IPS DF 19.7 (cell line): Measurements from ENCODE around the gene SPRY1.

Experiments
- DNase-seq: peaks from one replicate; pipeline ENCODE4 v3.0.0-alpha.2; 2013; ENCODE audit warnings: low read depth, low spot score

The SPRY1 gene

GRCh38 chr4:123443401-123444289 is 47.0 kb downstream of the SPRY1 start:
- DNase-seq: no peak

- peak; percentile 77 for DNase-seq
These were observed 47.7 kb downstream of the SPRY1 start for GRCh38 chr4:123444290-123444731.

DNA sequence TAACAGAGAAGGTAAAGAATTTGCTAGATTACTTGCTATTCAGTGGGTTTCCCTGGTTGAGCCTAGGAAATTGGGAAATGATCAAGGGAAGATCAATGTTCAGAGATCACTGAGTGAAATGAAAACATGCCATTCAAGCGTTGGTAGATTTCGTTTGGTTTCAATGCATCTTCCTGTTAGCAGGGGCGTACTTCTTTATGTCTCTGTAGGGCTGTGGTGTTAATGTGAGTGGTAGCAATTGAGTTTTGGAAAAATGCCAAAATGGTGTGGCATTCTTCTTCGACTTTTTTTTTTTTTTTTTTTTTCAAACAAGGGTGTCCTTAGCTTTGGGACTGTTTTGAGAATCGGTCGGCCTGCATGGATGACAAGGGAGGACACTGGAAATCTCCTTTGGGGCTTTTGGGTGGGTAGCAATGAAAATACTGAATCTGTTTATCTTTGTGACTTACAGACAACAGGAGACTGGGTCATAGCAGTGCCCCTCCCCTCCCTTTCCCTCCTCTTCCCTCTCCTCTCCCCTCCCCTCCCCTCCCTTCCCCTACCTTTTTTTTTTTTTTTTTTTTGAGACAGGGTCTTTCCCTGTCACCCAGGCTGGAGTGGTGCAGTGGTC is 50.4 kb downstream of the SPRY1 start:
- DNase-seq: no peak

DNA sequence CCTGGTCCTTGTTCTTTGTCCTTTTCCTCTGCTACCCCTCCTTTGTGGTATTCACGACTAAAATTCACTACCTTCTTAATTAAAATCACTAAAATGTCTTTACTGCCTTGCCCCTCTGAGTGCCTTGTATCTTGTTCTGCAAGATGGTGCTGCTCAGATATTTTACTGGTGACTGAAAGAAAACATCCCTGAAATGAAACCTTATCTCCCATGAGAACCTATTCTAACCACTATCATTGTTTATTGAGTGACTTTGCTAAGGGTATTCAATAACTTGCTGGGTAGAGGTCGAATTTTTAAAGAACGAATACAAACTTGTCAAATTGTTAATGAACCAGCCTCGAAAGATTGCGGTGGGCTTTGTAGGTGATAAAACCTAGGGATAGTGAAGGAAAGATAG is 52.8 kb downstream of the SPRY1 start:
- DNase-seq: no peak

- no peak for DNase-seq
These were observed 53.2 kb downstream of the SPRY1 start for GRCh38 chr4:123449780-123450179.

GRCh38 chr4:123450393-123450792 is 53.8 kb downstream of the SPRY1 start:
- no peak for DNase-seq

GRCh38 chr4:123452616-123453015 is 56.0 kb downstream of the SPRY1 start:
- no peak for DNase-seq

DNA sequence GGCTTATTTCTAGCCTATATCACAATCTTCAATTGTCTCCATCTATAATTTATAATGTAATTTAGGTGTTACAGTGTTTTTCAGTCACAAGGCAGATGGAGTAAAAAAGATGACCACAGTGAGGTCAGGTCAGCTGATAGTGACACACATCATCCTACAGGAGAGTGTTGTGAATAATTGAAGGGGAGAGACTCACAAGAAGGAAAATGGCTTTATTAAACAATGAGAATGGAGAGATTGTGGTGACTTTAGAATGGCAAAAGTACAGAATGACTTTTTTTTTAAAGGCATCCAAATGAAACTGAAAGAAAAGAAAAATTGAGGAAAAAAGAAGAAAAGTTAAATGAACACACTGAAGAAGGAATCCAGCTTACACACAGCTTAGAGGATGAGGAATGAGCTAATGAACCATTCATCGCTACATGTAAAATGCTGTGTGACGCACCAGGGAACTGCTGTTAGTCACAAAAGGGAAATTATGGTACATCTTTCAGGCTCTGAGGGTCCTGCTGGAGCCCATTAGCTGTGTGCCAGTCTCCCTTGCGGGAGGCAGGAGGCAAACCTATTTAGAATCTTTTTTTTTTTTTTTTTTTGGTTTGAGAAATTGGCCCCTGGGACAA is 56.6 kb downstream of the SPRY1 start:
- DNase-seq: no peak
